Stimulated activated CD4-positive, alpha-beta T cell treated with anti-CD3 and anti-CD28 coated beads, Interleukin-1b, Interleukin-23, amount 100 ng/mL, for 48 hours (primary cell): Measurements from ENCODE around the gene TSPAN33.
A peak's percentile ranks its signal among the peaks of the same experiment; 100 is the strongest.
"Not testable (repeated sequence)": the region's sequence is repeated elsewhere in the genome, so short reads cannot be mapped to it uniquely, and the experiment has no call there.

ENCODE experiments used
- DNase-seq: peaks from one replicate; pipeline ENCODE4 v3.0.0-alpha.2; 2020

Gene TSPAN33

DNA sequence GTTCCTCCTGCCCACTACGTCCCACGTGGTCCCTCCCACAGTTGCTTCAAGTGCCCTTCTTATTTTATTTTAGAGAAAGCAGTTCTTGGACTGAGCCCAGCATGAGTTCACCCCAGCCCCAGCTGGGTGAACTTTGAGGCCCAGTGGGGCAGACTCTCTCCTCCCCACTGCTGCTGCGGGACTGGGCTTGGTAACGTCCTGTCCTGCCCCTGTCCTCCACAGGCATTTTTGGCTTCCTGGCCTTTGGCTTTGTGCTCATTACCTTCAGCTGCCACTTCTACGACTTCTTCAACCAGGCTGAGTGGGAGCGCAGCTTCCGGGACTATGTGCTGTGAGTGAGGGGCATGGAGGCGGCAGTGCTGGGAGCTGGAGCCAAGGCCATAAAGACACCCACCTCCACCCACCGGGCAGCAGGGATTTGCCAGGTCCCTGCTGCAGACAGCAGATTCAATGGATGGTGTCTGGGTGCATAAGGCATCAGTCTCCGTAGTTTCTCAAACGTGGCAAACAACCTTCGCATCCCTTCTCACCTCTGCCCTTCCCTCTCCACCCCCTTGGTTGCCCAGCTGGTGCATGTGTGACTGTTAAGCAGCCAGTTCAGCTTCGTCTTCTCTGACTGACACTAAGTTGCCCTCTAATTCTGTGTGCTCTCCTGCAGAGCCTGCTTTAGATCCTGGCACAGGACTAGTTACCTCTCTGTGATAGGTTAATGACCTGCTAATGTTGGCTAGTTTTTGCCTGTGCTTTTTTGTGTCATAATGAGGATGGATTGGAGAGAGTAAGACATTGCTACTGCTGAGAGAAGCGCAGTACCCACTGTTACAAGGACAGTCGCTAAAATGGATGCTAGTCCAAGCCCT, 64.8 kb downstream of the TSPAN33 start:
- DNase-seq = no peak

DNA sequence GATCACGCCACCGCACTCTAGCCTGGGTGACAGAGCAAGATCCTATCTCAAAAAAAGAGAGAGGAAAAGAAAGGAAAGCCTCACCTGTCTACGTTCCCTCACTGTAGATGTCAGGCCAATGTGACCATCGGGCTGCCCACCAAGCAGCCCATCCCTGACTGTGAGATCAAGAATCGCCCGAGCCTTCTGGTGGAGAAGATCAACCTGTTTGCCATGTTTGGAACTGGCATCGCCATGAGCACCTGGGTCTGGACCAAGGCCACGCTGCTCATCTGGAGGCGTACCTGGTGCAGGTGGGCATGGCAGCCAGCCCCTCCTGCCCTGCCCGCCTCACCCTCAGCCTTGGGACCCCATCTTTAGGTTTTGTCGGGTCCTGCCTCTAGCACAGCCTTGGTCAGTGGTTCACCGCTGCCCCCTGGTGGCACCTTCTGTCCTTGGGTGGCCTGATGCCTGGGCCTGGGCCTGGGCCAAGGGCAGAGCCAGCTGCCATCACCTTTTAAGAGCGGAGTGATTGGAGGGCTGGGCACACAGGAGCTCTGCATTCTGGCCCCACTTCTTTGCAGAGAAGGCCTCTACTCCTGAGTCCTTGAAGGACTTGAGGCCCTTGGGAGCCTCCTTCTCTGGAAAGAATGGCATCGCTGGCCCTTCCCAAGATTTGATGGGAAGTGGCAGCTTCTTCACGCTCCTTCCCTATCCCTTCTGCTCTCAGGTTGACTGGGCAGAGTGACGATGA, 65.9 kb downstream of the TSPAN33 start:
- DNase-seq = peak; percentile 72

DNA sequence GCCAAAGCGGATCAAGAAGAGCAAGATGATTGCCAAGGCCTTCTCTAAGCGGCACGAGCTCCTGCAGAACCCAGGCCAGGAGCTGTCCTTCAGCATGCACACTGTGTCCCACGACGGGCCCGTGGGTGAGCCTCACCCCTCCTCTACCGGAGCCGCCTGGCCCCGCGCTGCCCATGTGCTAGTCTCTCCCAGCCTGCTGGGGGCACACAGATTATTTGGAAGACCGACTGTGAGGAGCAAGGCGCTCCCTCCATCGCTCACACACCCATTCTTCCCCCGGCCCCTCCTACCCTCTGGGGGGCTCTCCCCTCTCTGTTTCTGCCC, 66.4 kb downstream of the TSPAN33 start:
- DNase-seq = no peak

DNA sequence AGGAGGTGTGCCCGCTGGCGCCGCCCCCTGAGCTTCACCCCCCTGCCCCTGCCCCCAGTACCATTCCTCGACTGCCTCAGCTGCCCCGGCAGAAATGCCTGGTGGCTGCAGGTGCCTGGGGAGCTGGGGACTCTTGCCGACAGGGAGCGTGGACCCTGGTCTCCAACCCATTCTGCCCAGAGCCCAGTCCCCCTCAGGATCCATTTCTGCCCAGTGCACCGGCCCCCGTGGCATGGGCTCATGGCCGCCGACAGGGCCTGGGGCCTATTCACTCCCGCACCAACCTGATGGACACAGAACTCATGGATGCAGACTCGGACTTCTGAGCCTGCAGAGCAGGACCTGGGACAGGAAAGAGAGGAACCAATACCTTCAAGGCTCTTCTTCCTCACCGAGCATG, 67.6 kb downstream of the TSPAN33 start:
- DNase-seq = no peak

GRCh38 chr7:129212596-129212995, 68.1 kb downstream of the TSPAN33 start:
- DNase-seq = no peak

GRCh38 chr7:129213828-129214227, 69.3 kb downstream of the TSPAN33 start:
- no peak for DNase-seq

DNA sequence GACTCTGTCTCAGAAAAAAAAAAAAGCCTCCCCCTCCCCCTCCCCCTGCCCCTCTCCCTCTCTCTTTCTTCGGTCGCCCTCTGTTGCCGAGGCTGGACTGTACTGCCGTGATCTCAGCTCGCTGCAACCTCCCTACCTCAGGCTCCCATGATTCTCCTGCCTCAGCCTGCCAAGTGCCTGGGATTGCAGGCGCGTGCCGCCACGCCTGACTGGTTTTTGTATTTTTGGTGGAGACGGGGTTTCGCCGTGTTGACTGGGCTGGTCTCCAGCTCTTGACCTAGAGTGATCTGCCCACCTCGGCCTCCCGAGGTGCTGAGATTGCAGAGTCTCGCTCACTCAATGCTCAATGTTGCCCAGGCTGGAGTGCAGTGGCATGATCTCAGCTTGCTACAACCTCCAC, 71.2 kb downstream of the TSPAN33 start:
- not testable (repeated sequence) for DNase-seq

GRCh38 chr7:129216101-129216715, 71.7 kb downstream of the TSPAN33 start:
- DNase-seq = not testable (repeated sequence)

- DNase-seq = not testable (repeated sequence)
Measured at GRCh38 chr7:129216821-129217416, 72.4 kb downstream of the TSPAN33 start.

DNA sequence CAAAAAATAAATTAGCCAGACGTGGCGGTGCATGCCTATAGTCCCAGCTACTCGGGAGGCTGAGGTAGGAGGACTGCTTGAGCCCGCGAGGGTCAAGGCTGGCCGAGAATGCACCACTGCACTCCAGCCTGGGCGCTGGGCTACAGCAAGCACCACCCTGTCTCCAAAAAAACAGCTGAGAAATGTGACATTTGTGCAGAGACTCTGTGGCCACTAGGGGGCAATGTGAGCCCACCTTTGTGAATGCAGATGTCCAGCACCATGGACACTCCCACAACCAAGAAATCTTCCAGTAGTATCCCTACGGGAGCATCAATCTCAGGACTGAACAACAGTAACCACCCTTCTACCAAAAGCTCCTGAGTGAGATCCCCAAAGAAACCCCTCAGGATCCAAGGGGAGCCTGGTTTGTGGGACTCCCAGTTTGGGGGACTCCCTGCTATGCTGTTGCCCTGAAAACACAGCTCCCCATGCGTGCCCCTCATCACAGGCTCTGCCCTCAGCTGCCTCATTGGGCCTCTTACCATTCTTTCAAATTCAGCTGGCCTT, 74.1 kb downstream of the TSPAN33 start:
- peak; percentile 72 for DNase-seq

- DNase-seq = not testable (repeated sequence)
Measured at GRCh38 chr7:129219166-129219565, 74.7 kb downstream of the TSPAN33 start.
